SW480 (cell line): ENCODE measurements around the gene MPPED2.

ENCODE experiments used
- DNase-seq: peaks from one replicate; pipeline ENCODE4 v3.0.0-alpha.2; 2016; ENCODE audit warnings: low spot score

Gene MPPED2

GRCh38 chr11:30485222-30485621 lies 100.9 kb downstream of the MPPED2 start:
- no peak for DNase-seq

- DNase-seq = no peak
Observed at GRCh38 chr11:30483056-30483455, 103.1 kb downstream of the MPPED2 start.

GRCh38 chr11:30481796-30482195 lies 104.4 kb downstream of the MPPED2 start:
- no peak for DNase-seq

GRCh38 chr11:30481330-30481729 lies 104.8 kb downstream of the MPPED2 start:
- DNase-seq = no peak

GRCh38 chr11:30479899-30480298 lies 106.3 kb downstream of the MPPED2 start:
- no peak for DNase-seq

- no peak for DNase-seq
Observed at GRCh38 chr11:30478923-30479322, 107.2 kb downstream of the MPPED2 start.

- DNase-seq = no peak
Observed at GRCh38 chr11:30477061-30477460, 109.1 kb downstream of the MPPED2 start.

- no peak for DNase-seq
Observed at GRCh38 chr11:30474151-30474954, 111.8 kb downstream of the MPPED2 start.

- no peak for DNase-seq
Observed at GRCh38 chr11:30471244-30471643, 114.9 kb downstream of the MPPED2 start.

GRCh38 chr11:30468881-30469280 lies 117.3 kb downstream of the MPPED2 start:
- no peak for DNase-seq

GRCh38 chr11:30467176-30467575 lies 119.0 kb downstream of the MPPED2 start:
- DNase-seq = no peak

GRCh38 chr11:30465623-30466022 lies 120.5 kb downstream of the MPPED2 start:
- DNase-seq = no peak

- DNase-seq = no peak
Observed at GRCh38 chr11:30465192-30465591, 121.0 kb downstream of the MPPED2 start.

GRCh38 chr11:30463266-30463665 lies 122.9 kb downstream of the MPPED2 start:
- DNase-seq = no peak

GRCh38 chr11:30462421-30462820 lies 123.7 kb downstream of the MPPED2 start:
- no peak for DNase-seq

- DNase-seq = no peak
Observed at GRCh38 chr11:30459821-30460220, 126.3 kb downstream of the MPPED2 start.

- DNase-seq = no peak
Observed at GRCh38 chr11:30459306-30459705, 126.8 kb downstream of the MPPED2 start.

- no peak for DNase-seq
Observed at GRCh38 chr11:30458541-30458940, 127.6 kb downstream of the MPPED2 start.

GRCh38 chr11:30457087-30457486 lies 129.1 kb downstream of the MPPED2 start:
- no peak for DNase-seq

- no peak for DNase-seq
Observed at GRCh38 chr11:30455025-30455424, 131.1 kb downstream of the MPPED2 start.

GRCh38 chr11:30454541-30454940 lies 131.6 kb downstream of the MPPED2 start:
- DNase-seq = no peak

GRCh38 chr11:30454111-30454510 lies 132.0 kb downstream of the MPPED2 start:
- DNase-seq = no peak

- DNase-seq = no peak
Observed at GRCh38 chr11:30453705-30454104, 132.4 kb downstream of the MPPED2 start.

GRCh38 chr11:30452842-30453241 lies 133.3 kb downstream of the MPPED2 start:
- no peak for DNase-seq
